Measurements from ENCODE around the gene GABRG1. TPM values are rescaled to one million over a fixed set of nuclear protein-coding genes. Genes with fewer than 3 reads are reported as not detected.

GABRG1 gene
- total and polyA plus RNA-seq, 9 of the 15 experiments (the other 6 are each of a cell fraction or from before 2014, with no cell fraction given) = 0.20 to 0.51 (median 0.37) TPM

DNA sequence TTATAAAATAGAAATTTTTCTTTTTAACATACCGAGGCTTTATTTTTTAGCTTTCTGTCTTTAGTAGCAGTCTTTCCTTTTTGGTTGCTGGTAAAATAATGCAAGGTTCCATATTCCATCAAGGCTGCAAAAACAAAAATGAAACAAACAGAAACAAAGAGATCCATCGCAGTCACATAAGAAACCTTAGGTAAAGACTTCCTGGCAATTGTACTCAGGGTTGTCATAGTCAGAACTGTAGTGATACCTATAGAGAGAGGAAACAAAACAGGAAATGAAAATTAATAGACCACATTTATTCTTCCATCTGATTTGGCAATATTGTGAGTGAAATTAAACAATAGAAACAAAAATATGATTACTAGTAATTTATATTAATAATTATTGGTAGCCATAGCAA lies 72.5 kb downstream of the GABRG1 start:
- TF ChIP-seq HDAC1 (IDR thresholded peaks at IDR 0.05) (no peak), ZC3H8 (IDR thresholded peaks at IDR 0.05) (no peak), FOXM1 (IDR thresholded peaks at IDR 0.05; ENCODE audit: low read depth) (no peak), FOXM1 (CRISPR knock-in tag; IDR thresholded peaks at IDR 0.05; ENCODE audit: low read depth) (no peak)
- H3K27me3 ChIP-seq (ENCODE audit: control insufficient read depth in 2 of 2, insufficient read depth in 2 of 2, low read length in 2 of 2) = no peaks in the 10 kb centered on the region
- ChIA-PET POLR2A (no interaction called here), CTCF (ENCODE audit: low intra/inter-chr PET ratio) (no interaction called here)
- no peaks in the 10 kb centered on the region for H3K36me3 ChIP-seq (ENCODE audit: control insufficient read depth, insufficient read depth, low read length)
- WGBS (ENCODE audit: insufficient coverage, low coverage, missing lambda C conversion rate) = 5% methylated on average over 2 of the region's 2 CpGs
- no peaks in the 10 kb centered on the region for H4K20me1 ChIP-seq (replicated peaks; ENCODE audit: control insufficient read depth, insufficient read depth, low read length)
- H3K9me3 ChIP-seq (replicated peaks; ENCODE audit: control insufficient read depth, insufficient read depth, low read depth, low read length) = no peaks in the 10 kb centered on the region
- no peak overlapping the region for H3K4me3 ChIP-seq
- no peak overlapping the region for H2AFZ ChIP-seq (ENCODE audit: low read depth, low read length)
- BruUV-seq (replicated peaks) = no TSS peak
- FAIRE-seq = no peak
- intact Hi-C loops (cut with micrococcal nuclease) (no loop called here), in situ Hi-C loops (cut with MboI) (no loop called here)
- H3K9ac ChIP-seq (ENCODE audit: insufficient read depth in 1 of 2, low read depth in 2 of 2, low read length in 2 of 2) = no peak overlapping the region
- H3K4me2 ChIP-seq (ENCODE audit: insufficient read depth, low read length) = no peak overlapping the region
- H3K79me2 ChIP-seq (ENCODE audit: control insufficient read depth, insufficient read depth, low read length) = no peaks in the 10 kb centered on the region
- ATAC-seq = no peak
- H3K27ac ChIP-seq (ENCODE audit: extremely low read depth, low read depth, low read length) = no peak overlapping the region
- H3K4me1 ChIP-seq (replicated peaks in 1 of 2; ENCODE audit: control insufficient read depth in 2 of 2, insufficient read depth in 2 of 2, low read length in 2 of 2) = no peaks in the 10 kb centered on the region
- DNase-seq (ENCODE audit: extremely low read depth in 1 of 4, low spot score in 3 of 4) = no peak
- no peaks in the 10 kb centered on the region for H3K9me1 ChIP-seq (ENCODE audit: control insufficient read depth, insufficient read depth, low read length)

DNA sequence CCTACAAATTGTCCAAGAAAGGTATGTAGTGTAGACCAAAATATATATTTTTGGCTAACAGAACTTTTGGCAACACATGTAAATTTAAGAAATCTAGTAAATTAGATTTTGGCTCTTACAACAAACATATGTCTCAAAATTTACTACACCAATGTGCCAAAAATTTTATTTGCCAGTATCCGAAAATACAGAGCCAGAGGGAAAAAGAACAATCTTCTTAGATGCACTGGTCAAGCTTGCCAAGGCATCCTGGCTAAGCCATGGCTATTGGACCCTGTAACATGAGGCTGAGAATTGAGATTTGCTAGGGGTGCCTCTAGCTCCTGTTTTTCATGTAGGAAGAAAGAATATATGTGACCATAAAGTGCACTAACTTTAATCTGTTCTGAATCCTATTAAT lies 91.8 kb downstream of the GABRG1 start:
- Histone ChIP-seq H3K36me3 (ENCODE audit: control insufficient read depth, insufficient read depth, low read length) (no peaks in the 10 kb centered on the region), H3K9me3 (replicated peaks; ENCODE audit: control insufficient read depth, insufficient read depth, low read depth, low read length) (no peaks in the 10 kb centered on the region), H3K4me3 (no peak overlapping the region), H3K9me1 (ENCODE audit: control insufficient read depth, insufficient read depth, low read length) (no peaks in the 10 kb centered on the region), H3K27ac (ENCODE audit: extremely low read depth, low read depth, low read length) (no peak overlapping the region), H3K79me2 (ENCODE audit: control insufficient read depth, insufficient read depth, low read length) (no peaks in the 10 kb centered on the region), H3K9ac (ENCODE audit: insufficient read depth in 1 of 2, low read depth in 2 of 2, low read length in 2 of 2) (no peak overlapping the region), H3K4me2 (ENCODE audit: insufficient read depth, low read length) (no peak overlapping the region), H4K20me1 (replicated peaks; ENCODE audit: control insufficient read depth, insufficient read depth, low read length) (no peaks in the 10 kb centered on the region), H2AFZ (ENCODE audit: low read depth, low read length) (no peak overlapping the region), H3K27me3 (ENCODE audit: control insufficient read depth in 2 of 2, insufficient read depth in 2 of 2, low read length in 2 of 2) (no peaks in the 10 kb centered on the region), H3K4me1 (replicated peaks in 1 of 2; ENCODE audit: control insufficient read depth in 2 of 2, insufficient read depth in 2 of 2, low read length in 2 of 2) (no peaks in the 10 kb centered on the region)
- ATAC-seq (no peak), FAIRE-seq (no peak), DNase-seq (ENCODE audit: extremely low read depth in 1 of 4, low spot score in 3 of 4) (no peak)
- ChIA-PET POLR2A (interaction anchor here (0.6 kb wide), 1 partner anchor 1457 kb away, joined by 3 read pairs; no protein-coding TSS in a partner anchor), CTCF (ENCODE audit: low intra/inter-chr PET ratio) (no interaction called here)
- intact Hi-C loops (cut with micrococcal nuclease) (no loop called here), in situ Hi-C loops (cut with MboI) (no loop called here)
- no peak for TF ChIP-seq NCOA1 (IDR thresholded peaks at IDR 0.05; ENCODE audit: low read depth)
- TF ChIP-seq, protein P1, sequence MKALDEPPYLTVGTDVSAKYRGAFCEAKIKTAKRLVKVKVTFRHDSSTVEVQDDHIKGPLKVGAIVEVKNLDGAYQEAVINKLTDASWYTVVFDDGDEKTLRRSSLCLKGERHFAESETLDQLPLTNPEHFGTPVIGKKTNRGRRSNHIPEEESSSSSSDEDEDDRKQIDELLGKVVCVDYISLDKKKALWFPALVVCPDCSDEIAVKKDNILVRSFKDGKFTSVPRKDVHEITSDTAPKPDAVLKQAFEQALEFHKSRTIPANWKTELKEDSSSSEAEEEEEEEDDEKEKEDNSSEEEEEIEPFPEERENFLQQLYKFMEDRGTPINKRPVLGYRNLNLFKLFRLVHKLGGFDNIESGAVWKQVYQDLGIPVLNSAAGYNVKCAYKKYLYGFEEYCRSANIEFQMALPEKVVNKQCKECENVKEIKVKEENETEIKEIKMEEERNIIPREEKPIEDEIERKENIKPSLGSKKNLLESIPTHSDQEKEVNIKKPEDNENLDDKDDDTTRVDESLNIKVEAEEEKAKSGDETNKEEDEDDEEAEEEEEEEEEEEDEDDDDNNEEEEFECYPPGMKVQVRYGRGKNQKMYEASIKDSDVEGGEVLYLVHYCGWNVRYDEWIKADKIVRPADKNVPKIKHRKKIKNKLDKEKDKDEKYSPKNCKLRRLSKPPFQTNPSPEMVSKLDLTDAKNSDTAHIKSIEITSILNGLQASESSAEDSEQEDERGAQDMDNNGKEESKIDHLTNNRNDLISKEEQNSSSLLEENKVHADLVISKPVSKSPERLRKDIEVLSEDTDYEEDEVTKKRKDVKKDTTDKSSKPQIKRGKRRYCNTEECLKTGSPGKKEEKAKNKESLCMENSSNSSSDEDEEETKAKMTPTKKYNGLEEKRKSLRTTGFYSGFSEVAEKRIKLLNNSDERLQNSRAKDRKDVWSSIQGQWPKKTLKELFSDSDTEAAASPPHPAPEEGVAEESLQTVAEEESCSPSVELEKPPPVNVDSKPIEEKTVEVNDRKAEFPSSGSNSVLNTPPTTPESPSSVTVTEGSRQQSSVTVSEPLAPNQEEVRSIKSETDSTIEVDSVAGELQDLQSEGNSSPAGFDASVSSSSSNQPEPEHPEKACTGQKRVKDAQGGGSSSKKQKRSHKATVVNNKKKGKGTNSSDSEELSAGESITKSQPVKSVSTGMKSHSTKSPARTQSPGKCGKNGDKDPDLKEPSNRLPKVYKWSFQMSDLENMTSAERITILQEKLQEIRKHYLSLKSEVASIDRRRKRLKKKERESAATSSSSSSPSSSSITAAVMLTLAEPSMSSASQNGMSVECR (CRISPR knock-in tag; IDR thresholded peaks at IDR 0.05) = no peak
- TF ChIP-seq, protein P2, sequence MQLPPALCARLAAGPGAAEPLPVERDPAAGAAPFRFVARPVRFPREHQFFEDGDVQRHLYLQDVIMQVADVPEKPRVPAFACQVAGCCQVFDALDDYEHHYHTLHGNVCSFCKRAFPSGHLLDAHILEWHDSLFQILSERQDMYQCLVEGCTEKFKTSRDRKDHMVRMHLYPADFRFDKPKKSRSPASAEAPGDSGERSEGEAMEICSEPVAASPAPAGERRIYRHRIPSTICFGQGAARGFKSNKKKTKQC (CRISPR knock-in tag; IDR thresholded peaks at IDR 0.05) = no peak
- no TSS peak for BruUV-seq (replicated peaks)
- 0% methylated on average over 1 of the region's 1 CpG for WGBS (ENCODE audit: insufficient coverage, low coverage, missing lambda C conversion rate)

Data from K562 (cell line).